ENCODE results near the gene RNF113B.
A peak's percentile ranks its signal among the peaks of the same experiment; 100 is the strongest.

Gene RNF113B

DNA sequence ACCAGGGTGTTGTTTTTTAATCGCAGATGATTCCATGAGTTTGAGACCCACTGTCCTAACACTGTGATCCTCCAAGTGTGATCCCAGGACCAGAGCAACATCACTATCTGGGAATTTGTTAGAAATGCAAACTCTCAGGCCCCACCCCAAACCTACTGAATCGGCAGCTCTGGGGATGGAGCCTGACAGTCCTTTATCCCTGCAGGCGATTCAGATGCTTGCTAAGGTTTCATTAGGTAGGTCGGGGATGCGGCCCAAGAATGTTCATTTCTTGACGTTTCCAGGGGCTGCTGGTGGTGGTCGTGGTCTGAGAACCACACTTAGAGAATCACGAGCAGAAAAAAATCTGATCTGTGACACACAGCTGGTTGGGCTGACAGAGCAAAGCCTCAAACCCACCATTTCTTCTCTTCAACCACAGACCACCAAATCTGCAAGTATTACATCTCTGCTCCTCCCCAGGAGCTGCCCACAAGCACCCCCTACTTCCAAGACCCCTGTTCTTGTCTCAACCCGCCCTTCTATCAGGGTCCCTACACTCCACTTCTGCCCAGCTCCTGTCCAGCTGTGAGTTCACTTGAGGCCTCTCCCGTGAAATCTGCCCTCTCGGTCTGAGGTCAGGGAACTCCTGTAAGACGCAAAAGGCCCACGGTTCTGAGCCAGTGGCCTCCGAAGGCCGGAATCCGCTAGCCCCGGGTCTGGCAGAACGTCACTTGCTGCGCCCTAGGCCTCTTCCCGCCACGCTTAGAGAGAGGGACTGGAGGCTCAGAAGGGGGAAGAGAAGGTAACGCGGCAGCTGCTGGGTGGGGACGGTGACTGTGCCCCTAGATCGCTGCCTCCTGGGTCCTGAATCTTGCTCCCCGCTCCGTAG is 35.3 kb downstream of the RNF113B start:
- Histone ChIP-seq H3K27ac (ENCODE audit: low read depth, low read length) (no peak overlapping the region), H3K27me3 (ENCODE audit: insufficient read depth, low read length) (no peaks in the 10 kb centered on the region), H3K4me1 (ENCODE audit: control insufficient read depth, insufficient read depth, low read length, unreplicated experiment) (peaks cover 19% of the 10 kb centered on the region), H3K4me3 (ENCODE audit: low read depth, low read length) (0 out of 2 replicates have a peak overlapping the region, but pooled peaks have one; percentile 86), H3K36me3 (ENCODE audit: insufficient read depth, low read length) (no peaks in the 10 kb centered on the region), H3K79me2 (ENCODE audit: control insufficient read depth, insufficient read depth, low read length, unreplicated experiment) (peaks cover 20% of the 10 kb centered on the region), H2AFZ (ENCODE audit: low read length, unreplicated experiment) (no peak overlapping the region)

DNA sequence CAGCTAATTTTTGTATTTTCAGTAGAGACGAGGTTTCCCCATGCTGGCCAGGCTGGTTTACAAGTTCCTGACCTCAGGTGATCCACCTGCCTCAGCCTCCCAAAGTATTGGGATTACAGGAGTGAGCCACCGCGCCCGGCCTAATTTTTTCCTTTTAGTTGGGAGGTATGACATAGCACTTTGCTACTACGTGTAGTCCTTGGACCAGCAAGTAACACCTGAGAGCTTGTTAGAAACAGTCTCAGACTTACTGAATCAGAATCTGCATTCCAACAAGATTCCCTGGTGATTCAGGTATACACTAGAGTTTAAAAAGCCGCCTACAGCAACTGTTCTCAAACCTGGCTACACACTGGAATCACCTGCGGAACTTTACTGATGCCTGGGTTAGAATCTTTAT is 36.0 kb downstream of the RNF113B start:
- no peak overlapping the region for H2AFZ ChIP-seq (ENCODE audit: low read length, unreplicated experiment)
- no peak overlapping the region for H3K27ac ChIP-seq (ENCODE audit: low read depth, low read length)
- peaks cover 13% of the 10 kb centered on the region for H3K4me1 ChIP-seq (ENCODE audit: control insufficient read depth, insufficient read depth, low read length, unreplicated experiment)
- H3K79me2 ChIP-seq (ENCODE audit: control insufficient read depth, insufficient read depth, low read length, unreplicated experiment), result peaks cover 13% of the 10 kb centered on the region
- no peaks in the 10 kb centered on the region for H3K36me3 ChIP-seq (ENCODE audit: insufficient read depth, low read length)
- H3K4me3 ChIP-seq (ENCODE audit: low read depth, low read length), result no peak overlapping the region
- H3K27me3 ChIP-seq (ENCODE audit: insufficient read depth, low read length), result no peaks in the 10 kb centered on the region

DNA sequence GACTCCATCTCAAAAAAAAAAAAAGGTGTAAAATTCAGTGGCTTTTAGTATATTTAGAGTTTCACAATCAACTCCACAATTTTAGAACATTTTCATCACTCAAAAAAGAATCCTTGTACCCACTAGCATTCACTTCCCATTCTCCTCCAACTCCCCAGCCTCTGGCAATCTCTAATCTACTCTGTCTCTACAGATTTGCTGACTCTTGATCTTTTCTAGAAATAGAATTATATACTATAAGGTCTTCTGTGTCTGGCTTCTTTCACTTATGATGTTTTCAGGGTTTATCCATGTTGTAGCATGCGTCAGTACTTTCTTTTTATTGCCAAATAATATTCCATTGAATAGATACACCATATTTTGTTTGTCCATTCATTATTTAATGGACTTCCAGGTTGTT is 42.2 kb downstream of the RNF113B start:
- no peak overlapping the region for H2AFZ ChIP-seq (ENCODE audit: low read length, unreplicated experiment)
- no peaks in the 10 kb centered on the region for H3K27me3 ChIP-seq (ENCODE audit: insufficient read depth, low read length)
- no peak overlapping the region for H3K4me3 ChIP-seq (ENCODE audit: low read depth, low read length)
- peaks cover 1% of the 10 kb centered on the region for H3K4me1 ChIP-seq (ENCODE audit: control insufficient read depth, insufficient read depth, low read length, unreplicated experiment)
- H3K27ac ChIP-seq (ENCODE audit: low read depth, low read length), result no peak overlapping the region
- H3K79me2 ChIP-seq (ENCODE audit: control insufficient read depth, insufficient read depth, low read length, unreplicated experiment), result no peaks in the 10 kb centered on the region
- H3K36me3 ChIP-seq (ENCODE audit: insufficient read depth, low read length), result no peaks in the 10 kb centered on the region

DNA sequence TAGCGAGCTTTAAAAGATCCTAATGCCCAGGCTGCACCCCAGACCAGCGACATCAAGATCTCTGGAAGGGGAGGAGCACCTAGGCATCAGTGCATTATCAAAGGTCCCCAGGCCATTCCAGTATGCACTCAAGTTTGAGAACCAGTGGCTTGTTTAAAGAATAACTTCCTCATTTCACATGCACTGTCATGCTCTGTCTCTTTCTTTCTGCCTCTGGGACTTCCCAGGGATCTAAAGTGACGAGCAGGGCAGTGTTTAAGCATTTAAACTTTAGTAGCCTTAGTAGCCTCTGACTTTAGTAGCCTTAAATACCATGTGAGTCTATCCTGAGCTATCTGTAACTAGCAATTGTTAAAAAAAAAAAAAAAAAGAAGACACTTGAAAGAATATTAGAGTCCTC is 43.1 kb downstream of the RNF113B start:
- Histone ChIP-seq H3K27me3 (ENCODE audit: insufficient read depth, low read length) (no peaks in the 10 kb centered on the region), H3K4me1 (ENCODE audit: control insufficient read depth, insufficient read depth, low read length, unreplicated experiment) (peaks cover 6% of the 10 kb centered on the region), H3K4me3 (ENCODE audit: low read depth, low read length) (no peak overlapping the region), H3K27ac (ENCODE audit: low read depth, low read length) (no peak overlapping the region), H3K36me3 (ENCODE audit: insufficient read depth, low read length) (no peaks in the 10 kb centered on the region), H3K79me2 (ENCODE audit: control insufficient read depth, insufficient read depth, low read length, unreplicated experiment) (no peaks in the 10 kb centered on the region), H2AFZ (ENCODE audit: low read length, unreplicated experiment) (no peak overlapping the region)

- Histone ChIP-seq H3K79me2 (ENCODE audit: control insufficient read depth, insufficient read depth, low read length, unreplicated experiment) (no peaks in the 10 kb centered on the region), H2AFZ (ENCODE audit: low read length, unreplicated experiment) (no peak overlapping the region), H3K4me3 (ENCODE audit: low read depth, low read length) (no peak overlapping the region), H3K4me1 (ENCODE audit: control insufficient read depth, insufficient read depth, low read length, unreplicated experiment) (peaks cover 6% of the 10 kb centered on the region), H3K27ac (ENCODE audit: low read depth, low read length) (peak overlapping the region; percentile 72), H3K36me3 (ENCODE audit: insufficient read depth, low read length) (no peaks in the 10 kb centered on the region), H3K27me3 (ENCODE audit: insufficient read depth, low read length) (no peaks in the 10 kb centered on the region)
Measured at GRCh38 chr13:98129059-98129746, 47.9 kb downstream of the RNF113B start.

Data from ACC112 (cell line).